Type B pancreatic cell (in vitro differentiated cells): Measurements from ENCODE around the gene SLC29A1. TPM values are rescaled to one million over a fixed set of nuclear protein-coding genes. Genes with fewer than 3 reads are reported as not detected.

ENCODE experiments used
- DNase-seq: peaks from one replicate; pipeline ENCODE4 v3.0.0; 2021; ENCODE audit warnings: mixed read lengths; ENCODE audit not compliant: unreplicated experiment; ENCODE audit errors: extremely low spot score
- H3K27ac Mint-ChIP-seq: 2 replicates; pipeline ENCODE4 v1.8.0; 2021; ENCODE audit warnings: mild to moderate bottlenecking, mixed read lengths
- H3K27me3 Mint-ChIP-seq: 2 replicates; pipeline ENCODE4 v1.8.0; 2021; ENCODE audit warnings: mixed read lengths
- H3K36me3 Mint-ChIP-seq: 2 replicates; pipeline ENCODE4 v1.8.0; 2021; ENCODE audit warnings: mixed read lengths
- H3K4me1 Mint-ChIP-seq: one replicate; pipeline ENCODE4 v1.8.0; 2021; ENCODE audit warnings: mixed read lengths; ENCODE audit not compliant: unreplicated experiment
- H3K4me3 Mint-ChIP-seq: 2 replicates; pipeline ENCODE4 v1.8.0; 2021; ENCODE audit warnings: mild to moderate bottlenecking, mixed read lengths
- H3K9me3 Mint-ChIP-seq: 2 replicates; pipeline ENCODE4 v1.8.0; 2021; ENCODE audit warnings: mixed read lengths
- CTCF ChIP-seq: fragments of 200-600 bp; sonication (generic); conservative IDR thresholded peaks from 2 replicates; pipeline ENCODE4 v1.5.0; 2021; ENCODE audit warnings: antibody characterized with exemption, mild to moderate bottlenecking
- total RNA-seq: library from RNA; stranded (reverse); gene quantifications from 2 replicates; pipeline ENCODE4 v1.2.1, GENCODE V29; 2021; ENCODE audit warnings: low replicate concordance

Gene SLC29A1
- total RNA-seq, 1 donor from 2014 or later = 33.6 TPM

DNA sequence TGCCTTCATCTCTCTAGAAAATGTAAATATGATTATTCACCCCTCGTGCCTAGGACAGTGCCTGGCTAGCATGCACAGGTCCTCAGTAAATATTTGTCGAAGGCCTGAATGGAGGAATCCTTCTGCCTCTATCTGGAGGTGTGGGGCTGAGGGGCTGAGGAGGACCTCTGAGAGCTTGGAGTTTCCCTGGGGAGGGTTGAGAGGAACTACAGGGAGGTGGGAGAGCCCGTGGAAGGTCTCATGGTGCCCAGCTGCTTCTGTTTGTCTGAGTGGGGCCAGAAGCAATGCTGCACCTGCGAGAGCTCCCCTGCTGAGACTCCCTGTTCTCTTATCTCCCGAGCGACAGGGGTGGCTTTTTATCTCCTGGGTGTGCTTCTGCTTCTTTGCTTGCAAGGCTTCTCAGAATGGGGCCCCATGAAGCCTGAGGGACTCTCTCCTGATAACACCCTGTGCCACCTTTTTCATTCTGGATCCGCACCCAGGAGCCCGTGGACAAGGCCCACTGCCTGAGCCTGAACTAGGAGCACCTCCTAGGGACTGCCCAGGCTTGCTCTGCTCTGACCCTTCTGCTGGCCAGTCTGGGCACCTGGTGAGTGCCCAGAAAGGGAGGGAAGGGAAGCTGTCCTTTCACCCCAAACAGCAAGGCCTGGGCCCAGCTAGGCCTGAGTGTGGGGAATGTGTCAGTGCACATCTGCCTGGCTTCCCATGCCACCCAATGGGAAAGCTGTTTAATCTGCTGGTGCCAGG lies 2.4 kb downstream of the SLC29A1 start:
- no peak for DNase-seq
- TF ChIP-seq CTCF = no peak
- peaks cover 18% of the 10 kb centered on the region for H3K27me3 Mint-ChIP-seq
- peak overlapping the region; percentile 39 for H3K27ac Mint-ChIP-seq
- no peaks in the 10 kb centered on the region for H3K36me3 Mint-ChIP-seq
- peak overlapping the region; percentile 70 for H3K4me3 Mint-ChIP-seq
- H3K4me1 Mint-ChIP-seq = peaks cover 46% of the 10 kb centered on the region
- H3K9me3 Mint-ChIP-seq = no peaks in the 10 kb centered on the region

- Mint-ChIP-seq H3K36me3 (no peaks in the 10 kb centered on the region), H3K27me3 (peaks cover 14% of the 10 kb centered on the region), H3K9me3 (no peaks in the 10 kb centered on the region), H3K4me1 (peaks cover 48% of the 10 kb centered on the region), H3K27ac (peak overlapping the region; percentile 39), H3K4me3 (peak overlapping the region; percentile 55)
- no peak for DNase-seq
- no peak for TF ChIP-seq CTCF
Observed at GRCh38 chr6:44226368-44227147, 3.2 kb downstream of the SLC29A1 start.

DNA sequence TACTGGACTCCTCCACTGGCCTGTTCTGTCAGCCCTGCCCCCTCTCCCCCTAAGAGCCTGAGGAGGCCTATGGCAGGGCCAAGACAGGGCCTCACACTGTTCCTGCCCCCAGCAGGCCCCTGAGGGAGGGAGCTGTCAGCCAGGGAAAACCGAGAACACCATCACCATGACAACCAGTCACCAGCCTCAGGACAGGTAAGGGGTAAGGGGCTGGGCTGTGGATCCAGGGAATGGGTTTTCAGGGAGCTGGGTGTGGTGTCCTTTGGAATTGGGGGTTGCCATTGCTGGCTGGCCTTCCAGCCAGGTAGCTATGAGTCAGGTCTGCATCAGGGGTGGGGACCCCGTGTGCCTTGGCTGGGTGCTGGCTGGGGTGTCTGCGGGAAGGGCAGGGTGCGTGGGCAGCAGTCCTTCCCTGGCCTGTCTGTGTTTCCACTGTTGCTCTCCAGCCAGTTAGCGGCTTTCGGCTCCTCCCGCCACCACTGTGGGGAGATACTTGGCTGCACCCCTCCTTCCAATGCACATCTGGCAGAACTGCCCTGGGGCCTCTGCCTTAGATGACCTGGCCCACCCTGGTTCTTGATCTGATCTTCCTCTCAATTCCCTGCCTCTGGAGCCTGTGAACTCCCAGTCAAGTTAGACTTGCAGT lies 3.9 kb downstream of the SLC29A1 start:
- Mint-ChIP-seq H3K4me3 (peak overlapping the region; percentile 20), H3K4me1 (peaks cover 48% of the 10 kb centered on the region), H3K9me3 (no peaks in the 10 kb centered on the region), H3K27ac (no peak overlapping the region), H3K27me3 (peaks cover 14% of the 10 kb centered on the region), H3K36me3 (no peaks in the 10 kb centered on the region)
- TF ChIP-seq CTCF = no peak
- no peak for DNase-seq

- TF ChIP-seq CTCF = no peak
- no peak overlapping the region for H3K27ac Mint-ChIP-seq
- H3K27me3 Mint-ChIP-seq = peaks cover 10% of the 10 kb centered on the region
- H3K36me3 Mint-ChIP-seq = no peaks in the 10 kb centered on the region
- no peak for DNase-seq
- H3K4me3 Mint-ChIP-seq = peak overlapping the region; percentile 47
- peaks cover 42% of the 10 kb centered on the region for H3K4me1 Mint-ChIP-seq
- H3K9me3 Mint-ChIP-seq = no peaks in the 10 kb centered on the region
Observed at GRCh38 chr6:44228031-44228430, 4.6 kb downstream of the SLC29A1 start.

- peaks cover 40% of the 10 kb centered on the region for H3K4me1 Mint-ChIP-seq
- peak overlapping the region; percentile 47 for H3K4me3 Mint-ChIP-seq
- H3K36me3 Mint-ChIP-seq = no peaks in the 10 kb centered on the region
- H3K9me3 Mint-ChIP-seq = no peaks in the 10 kb centered on the region
- no peak for TF ChIP-seq CTCF
- H3K27me3 Mint-ChIP-seq = peaks cover 9% of the 10 kb centered on the region
- DNase-seq = no peak
- H3K27ac Mint-ChIP-seq = no peak overlapping the region
Observed at GRCh38 chr6:44228433-44228832, 5.0 kb downstream of the SLC29A1 start.
